Measurements from ENCODE around the gene TMPRSS4. TPM values are rescaled to one million over a fixed set of nuclear protein-coding genes. Genes with fewer than 3 reads are reported as not detected.
A peak's percentile ranks its signal among the peaks of the same experiment; 100 is the strongest.

Gene TMPRSS4
- total and polyA plus RNA-seq, 4 donors = 4.8 to 10.1 (median 8.7) TPM

DNA sequence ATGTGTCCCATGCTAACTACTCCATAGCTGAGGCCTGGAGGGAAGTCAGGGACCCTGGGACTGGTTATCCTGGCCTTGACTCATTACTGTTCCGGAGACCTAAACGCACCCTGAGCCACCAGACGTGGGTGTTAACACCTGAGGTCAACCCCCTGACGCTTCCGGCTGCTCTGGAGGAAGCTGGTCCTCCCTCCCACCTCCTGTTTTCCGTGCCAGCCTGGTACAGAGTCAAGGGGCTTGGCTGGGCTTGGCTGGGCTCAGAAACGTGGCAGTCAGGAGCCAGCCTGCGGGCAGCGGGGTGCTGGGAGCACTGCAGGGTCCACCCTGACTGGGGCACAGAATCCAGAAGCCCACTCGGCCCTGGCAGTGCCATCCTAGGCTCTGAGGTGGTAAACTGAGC is 2.6 kb downstream of the TMPRSS4 start:
- 74 to 81% methylated on average over 10 of the region's 10 CpGs for WGBS, 2 donors

GRCh38 chr11:118080296-118080695 is 3.4 kb downstream of the TMPRSS4 start:
- DNase-seq = no peak
- 92 to 93% methylated on average over 5 of the region's 5 CpGs for WGBS, 2 donors

More for the DNA sequence above, 2.6 kb downstream of the TMPRSS4 start:
- peaks cover 0 to 14% (median 0%) of the 10 kb centered on the region in 5 donors for H3K4me1 ChIP-seq (ENCODE audit: control insufficient read depth in 5 of 5, insufficient read depth in 5 of 5, low read length in 5 of 5)
- no peak overlapping the region for H3K4me3 ChIP-seq
- H3K9me3 ChIP-seq (ENCODE audit: control insufficient read depth in 4 of 4, insufficient read depth in 3 of 4, low read length in 3 of 4) = peaks cover 0 to 2% (median 0%) of the 10 kb centered on the region in 4 donors
- TF ChIP-seq, protein P1, sequence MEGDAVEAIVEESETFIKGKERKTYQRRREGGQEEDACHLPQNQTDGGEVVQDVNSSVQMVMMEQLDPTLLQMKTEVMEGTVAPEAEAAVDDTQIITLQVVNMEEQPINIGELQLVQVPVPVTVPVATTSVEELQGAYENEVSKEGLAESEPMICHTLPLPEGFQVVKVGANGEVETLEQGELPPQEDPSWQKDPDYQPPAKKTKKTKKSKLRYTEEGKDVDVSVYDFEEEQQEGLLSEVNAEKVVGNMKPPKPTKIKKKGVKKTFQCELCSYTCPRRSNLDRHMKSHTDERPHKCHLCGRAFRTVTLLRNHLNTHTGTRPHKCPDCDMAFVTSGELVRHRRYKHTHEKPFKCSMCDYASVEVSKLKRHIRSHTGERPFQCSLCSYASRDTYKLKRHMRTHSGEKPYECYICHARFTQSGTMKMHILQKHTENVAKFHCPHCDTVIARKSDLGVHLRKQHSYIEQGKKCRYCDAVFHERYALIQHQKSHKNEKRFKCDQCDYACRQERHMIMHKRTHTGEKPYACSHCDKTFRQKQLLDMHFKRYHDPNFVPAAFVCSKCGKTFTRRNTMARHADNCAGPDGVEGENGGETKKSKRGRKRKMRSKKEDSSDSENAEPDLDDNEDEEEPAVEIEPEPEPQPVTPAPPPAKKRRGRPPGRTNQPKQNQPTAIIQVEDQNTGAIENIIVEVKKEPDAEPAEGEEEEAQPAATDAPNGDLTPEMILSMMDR (IDR thresholded peaks at IDR 0.05; ENCODE audit: control extremely low read depth, extremely low read depth) = no peak
- no peak for ATAC-seq (ENCODE audit: insufficient read depth, low FRiP score)
- H3K9ac ChIP-seq (ENCODE audit: insufficient read depth in 1 of 2, low read length in 2 of 2) = no peak overlapping the region
- H3K27ac ChIP-seq (ENCODE audit: low read depth in 1 of 2, low read length in 1 of 2) = no peak overlapping the region
- H3K27me3 ChIP-seq (ENCODE audit: control insufficient read depth in 3 of 3, insufficient read depth in 3 of 3, low read length in 2 of 3) = no peaks in the 10 kb centered on the region
- H3K36me3 ChIP-seq (ENCODE audit: control insufficient read depth in 4 of 4, insufficient read depth in 4 of 4, low read length in 4 of 4) = no peaks in the 10 kb centered on the region
- DNase-seq = no peak

GRCh38 chr11:118081241-118081958 is 4.5 kb downstream of the TMPRSS4 start:
- Histone ChIP-seq H3K4me3 (no peak overlapping the region), H3K4me1 (ENCODE audit: control insufficient read depth in 5 of 5, insufficient read depth in 5 of 5, low read length in 5 of 5) (peaks cover 0 to 12% (median 0%) of the 10 kb centered on the region in 5 donors), H3K27ac (ENCODE audit: low read depth in 1 of 2, low read length in 1 of 2) (no peak overlapping the region), H3K27me3 (ENCODE audit: control insufficient read depth in 3 of 3, insufficient read depth in 3 of 3, low read length in 2 of 3) (no peaks in the 10 kb centered on the region), H3K9ac (ENCODE audit: insufficient read depth in 1 of 2, low read length in 2 of 2) (no peak overlapping the region), H3K36me3 (ENCODE audit: control insufficient read depth in 4 of 4, insufficient read depth in 4 of 4, low read length in 4 of 4) (no peaks in the 10 kb centered on the region), H3K9me3 (ENCODE audit: control insufficient read depth in 4 of 4, insufficient read depth in 3 of 4, low read length in 3 of 4) (peaks cover 0 to 1% (median 0%) of the 10 kb centered on the region in 4 donors)
- WGBS, 2 donors = 45 to 59% methylated on average over 18 of the region's 18 CpGs
- TF ChIP-seq, protein P1 (IDR thresholded peaks at IDR 0.05; ENCODE audit: control extremely low read depth, extremely low read depth) = no peak
- DNase-seq = peak in 1 of 3 donors; percentile 27
- ATAC-seq (ENCODE audit: insufficient read depth, low FRiP score) = no peak

More at GRCh38 chr11:118080296-118080695, 3.4 kb downstream of the TMPRSS4 start:
- H3K9ac ChIP-seq (ENCODE audit: insufficient read depth in 1 of 2, low read length in 2 of 2) = no peak overlapping the region
- H3K9me3 ChIP-seq (ENCODE audit: control insufficient read depth in 4 of 4, insufficient read depth in 3 of 4, low read length in 3 of 4) = no peaks in the 10 kb centered on the region
- H3K4me1 ChIP-seq (ENCODE audit: control insufficient read depth in 5 of 5, insufficient read depth in 5 of 5, low read length in 5 of 5) = peaks cover 0 to 14% (median 0%) of the 10 kb centered on the region in 5 donors
- H3K27me3 ChIP-seq (ENCODE audit: control insufficient read depth in 3 of 3, insufficient read depth in 3 of 3, low read length in 2 of 3) = no peaks in the 10 kb centered on the region
- no peak overlapping the region for H3K27ac ChIP-seq (ENCODE audit: low read depth in 1 of 2, low read length in 1 of 2)
- TF ChIP-seq, protein P1 (IDR thresholded peaks at IDR 0.05; ENCODE audit: control extremely low read depth, extremely low read depth) = no peak
- ATAC-seq (ENCODE audit: insufficient read depth, low FRiP score) = no peak
- no peaks in the 10 kb centered on the region for H3K36me3 ChIP-seq (ENCODE audit: control insufficient read depth in 4 of 4, insufficient read depth in 4 of 4, low read length in 4 of 4)
- H3K4me3 ChIP-seq = no peak overlapping the region
